ENCODE data around the gene LEPR. TPM values are rescaled to one million over a fixed set of nuclear protein-coding genes. Genes with fewer than 3 reads are reported as not detected.
"Not testable (repeated sequence)": the region's sequence is repeated elsewhere in the genome, so short reads cannot be mapped to it uniquely, and the experiment has no call there.

LEPR gene
- total and polyA plus RNA-seq, 12 donors, result 1.6 to 13.4 (median 6.6) TPM

GRCh38 chr1:65444128-65444640 is 23.7 kb downstream of the LEPR start:
- intact Hi-C loops (cut with DNase I), result no loop called here
- DNase-seq (no peak), ATAC-seq (no peak)
- Histone ChIP-seq H3K9me3 (no peaks in the 10 kb centered on the region), H3K27ac (no peak overlapping the region), H3K4me3 (no peak overlapping the region), H3K27me3 (no peaks in the 10 kb centered on the region), H3K4me1 (no peaks in the 10 kb centered on the region), H3K36me3 (no peaks in the 10 kb centered on the region)
- 84 to 94% methylated on average over 4 to 5 of the region's 5 CpGs for WGBS, 2 donors
- TF ChIP-seq CTCF (IDR thresholded peaks at IDR 0.05), result no peak

- intact Hi-C loops (cut with DNase I), result no loop called here
- no peak for TF ChIP-seq CTCF (IDR thresholded peaks at IDR 0.05)
- no peaks in the 10 kb centered on the region for H3K27me3 ChIP-seq
- ATAC-seq (no peak), DNase-seq (no peak)
- no peaks in the 10 kb centered on the region for H3K4me1 ChIP-seq
- WGBS, 2 donors, result 97 to 98% methylated on average over 1 of the region's 1 CpG
- no peaks in the 10 kb centered on the region for H3K9me3 ChIP-seq
- no peak overlapping the region for H3K4me3 ChIP-seq
- H3K27ac ChIP-seq, result no peak overlapping the region
- no peaks in the 10 kb centered on the region for H3K36me3 ChIP-seq
Observed at GRCh38 chr1:65445837-65446236, 25.4 kb downstream of the LEPR start.

- Histone ChIP-seq H3K27me3 (no peaks in the 10 kb centered on the region), H3K9me3 (peaks cover 0 to 4% (median 0%) of the 10 kb centered on the region in 11 donors), H3K36me3 (no peaks in the 10 kb centered on the region), H3K4me3 (no peak overlapping the region), H3K4me1 (no peaks in the 10 kb centered on the region), H3K27ac (no peak overlapping the region)
- 88 to 93% methylated on average over 4 of the region's 4 CpGs for WGBS, 2 donors
- TF ChIP-seq CTCF (IDR thresholded peaks at IDR 0.05), result no peak
- ATAC-seq, result no peak
- intact Hi-C loops (cut with DNase I), result no loop called here
- no peak for DNase-seq
Observed at GRCh38 chr1:65449214-65449823, 28.9 kb downstream of the LEPR start.

GRCh38 chr1:65455678-65456077 is 35.2 kb downstream of the LEPR start:
- 83 to 84% methylated on average over 8 to 10 of the region's 10 CpGs for WGBS, 2 donors

GRCh38 chr1:65456481-65456880 is 36.0 kb downstream of the LEPR start:
- TF ChIP-seq CTCF (IDR thresholded peaks at IDR 0.05), result no peak
- DNase-seq (no peak), ATAC-seq (no peak)
- no peaks in the 10 kb centered on the region for H3K4me1 ChIP-seq
- no peaks in the 10 kb centered on the region for H3K36me3 ChIP-seq
- H3K9me3 ChIP-seq, result peaks cover 0 to 12% (median 0%) of the 10 kb centered on the region in 11 donors
- H3K27me3 ChIP-seq, result no peaks in the 10 kb centered on the region
- intact Hi-C loops (cut with DNase I), result loop anchor here in 1 of 10 donors (10.0 kb wide), 1 partner anchor 222 kb away; no protein-coding TSS in a partner anchor
- H3K27ac ChIP-seq, result no peak overlapping the region
- H3K4me3 ChIP-seq, result no peak overlapping the region

More at GRCh38 chr1:65455678-65456077, 35.2 kb downstream of the LEPR start:
- H3K27ac ChIP-seq, H3K4me1 ChIP-seq, H3K27me3 ChIP-seq, H3K36me3 ChIP-seq, H3K4me3 ChIP-seq, ATAC-seq: not testable (repeated sequence)
- peak in 1 of 2 donors; percentile 26 for DNase-seq
- intact Hi-C loops (cut with DNase I), result loop anchor here in 1 of 10 donors (10.0 kb wide), 1 partner anchor 221 kb away; no protein-coding TSS in a partner anchor
- peaks cover 0 to 12% (median 0%) of the 10 kb centered on the region in 11 donors for H3K9me3 ChIP-seq
